Lower lobe of right lung (tissue), 2 donors: ENCODE measurements around the gene CDKAL1. TPM values are rescaled to one million over a fixed set of nuclear protein-coding genes. Genes with fewer than 3 reads are reported as not detected.

ENCODE experiments used
- ATAC-seq, 2 donors: fragments of 200-7000 bp; cut with Tn5 transposase; one replicate each; pipeline ENCODE4 v1.9.1; 2020 to 2022; ENCODE audit warnings: mild to moderate bottlenecking in 2 of 2, moderate library complexity in 2 of 2
- DNase-seq: peaks from one replicate; pipeline ENCODE4 v3.0.0-alpha.2; 2020
- H3K27ac ChIP-seq: fragments of 200-600 bp; one replicate; pipeline ENCODE4 v1.8.0; 2022
- H3K27me3 ChIP-seq: fragments of 200-600 bp; one replicate; pipeline ENCODE4 v1.8.0; 2022; ENCODE audit warnings: low read depth
- H3K36me3 ChIP-seq: fragments of 200-600 bp; one replicate; pipeline ENCODE4 v1.8.0; 2022; ENCODE audit warnings: mild to moderate bottlenecking
- H3K4me1 ChIP-seq: fragments of 200-600 bp; one replicate; pipeline ENCODE4 v1.8.0; 2022
- H3K4me3 ChIP-seq: fragments of 200-600 bp; one replicate; pipeline ENCODE4 v1.8.0; 2022; ENCODE audit warnings: mild to moderate bottlenecking
- H3K9me3 ChIP-seq: fragments of 200-600 bp; one replicate; pipeline ENCODE4 v1.8.0; 2022
- intact Hi-C: fragments of 100-400 bp; cut with DNase I; formaldehyde crosslinking; loops from one replicate; pipeline ENCODE4 v1.11.0; 2022
- total RNA-seq: library from RNA; stranded (reverse); fragmentation: NEBNext Ultra II Directional; extraction: Animal tissue kit (Norgen Biotek cat#: 25700); gene quantifications from one replicate; pipeline ENCODE4 v1.2.1, GENCODE V29; 2021
- TF ChIP-seq, protein P1 (sequence below): fragments of 200-600 bp; IDR thresholded peaks from one replicate; pipeline ENCODE4 v1.8.0; 2022; ENCODE audit warnings: antibody characterized with exemption, mild to moderate bottlenecking
- donor health status: DM: no; HTN: yes; CAD: no; lungs with severe emphysema.

CDKAL1 gene
- total RNA-seq, 1 donor from 2014 or later, result 16.0 TPM

- Histone ChIP-seq H3K27ac (no peak overlapping the region), H3K9me3 (no peaks in the 10 kb centered on the region), H3K4me3 (no peak overlapping the region), H3K27me3 (no peaks in the 10 kb centered on the region), H3K4me1 (no peaks in the 10 kb centered on the region), H3K36me3 (peaks cover 10% of the 10 kb centered on the region)
- TF ChIP-seq, protein P1, sequence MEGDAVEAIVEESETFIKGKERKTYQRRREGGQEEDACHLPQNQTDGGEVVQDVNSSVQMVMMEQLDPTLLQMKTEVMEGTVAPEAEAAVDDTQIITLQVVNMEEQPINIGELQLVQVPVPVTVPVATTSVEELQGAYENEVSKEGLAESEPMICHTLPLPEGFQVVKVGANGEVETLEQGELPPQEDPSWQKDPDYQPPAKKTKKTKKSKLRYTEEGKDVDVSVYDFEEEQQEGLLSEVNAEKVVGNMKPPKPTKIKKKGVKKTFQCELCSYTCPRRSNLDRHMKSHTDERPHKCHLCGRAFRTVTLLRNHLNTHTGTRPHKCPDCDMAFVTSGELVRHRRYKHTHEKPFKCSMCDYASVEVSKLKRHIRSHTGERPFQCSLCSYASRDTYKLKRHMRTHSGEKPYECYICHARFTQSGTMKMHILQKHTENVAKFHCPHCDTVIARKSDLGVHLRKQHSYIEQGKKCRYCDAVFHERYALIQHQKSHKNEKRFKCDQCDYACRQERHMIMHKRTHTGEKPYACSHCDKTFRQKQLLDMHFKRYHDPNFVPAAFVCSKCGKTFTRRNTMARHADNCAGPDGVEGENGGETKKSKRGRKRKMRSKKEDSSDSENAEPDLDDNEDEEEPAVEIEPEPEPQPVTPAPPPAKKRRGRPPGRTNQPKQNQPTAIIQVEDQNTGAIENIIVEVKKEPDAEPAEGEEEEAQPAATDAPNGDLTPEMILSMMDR, result no peak
- ATAC-seq (no peak), DNase-seq (no peak)
- intact Hi-C loops, result no loop called here
Observed at GRCh38 chr6:20599302-20600051, 65.2 kb downstream of the CDKAL1 start.

- Histone ChIP-seq H3K4me1 (no peaks in the 10 kb centered on the region), H3K4me3 (no peak overlapping the region), H3K27me3 (no peaks in the 10 kb centered on the region), H3K9me3 (no peaks in the 10 kb centered on the region), H3K36me3 (peaks cover 8% of the 10 kb centered on the region), H3K27ac (no peak overlapping the region)
- DNase-seq, result no peak
- TF ChIP-seq, protein P1, result no peak
- no peak for ATAC-seq
- intact Hi-C loops, result no loop called here
Observed at GRCh38 chr6:20600831-20601230, 66.6 kb downstream of the CDKAL1 start.

DNA sequence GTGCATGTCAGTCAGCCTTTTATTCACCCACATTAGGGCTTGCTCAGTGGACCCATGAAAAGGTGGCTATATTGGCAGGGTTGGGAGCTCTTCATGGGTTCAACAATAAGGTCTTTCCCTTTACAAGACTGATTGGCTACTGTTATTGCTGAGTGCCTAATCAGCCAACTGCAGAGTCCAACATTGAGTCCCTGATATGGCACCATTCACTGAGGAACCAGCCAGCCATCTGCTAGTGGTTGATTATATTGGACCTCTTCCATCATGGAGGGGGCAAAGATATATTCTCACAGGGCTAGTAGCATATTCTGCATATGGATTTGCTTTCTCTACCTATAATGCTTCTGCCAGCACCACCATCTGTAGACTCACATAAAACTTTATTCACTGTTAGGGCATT lies 69.9 kb downstream of the CDKAL1 start:
- TF ChIP-seq, protein P1, result no peak
- DNase-seq, result no peak
- Histone ChIP-seq H3K9me3 (no peaks in the 10 kb centered on the region), H3K36me3 (peaks cover 4% of the 10 kb centered on the region), H3K4me1 (no peaks in the 10 kb centered on the region), H3K4me3 (no peak overlapping the region), H3K27ac (no peak overlapping the region), H3K27me3 (no peaks in the 10 kb centered on the region)
- ATAC-seq, result no peak
- intact Hi-C loops, result no loop called here

DNA sequence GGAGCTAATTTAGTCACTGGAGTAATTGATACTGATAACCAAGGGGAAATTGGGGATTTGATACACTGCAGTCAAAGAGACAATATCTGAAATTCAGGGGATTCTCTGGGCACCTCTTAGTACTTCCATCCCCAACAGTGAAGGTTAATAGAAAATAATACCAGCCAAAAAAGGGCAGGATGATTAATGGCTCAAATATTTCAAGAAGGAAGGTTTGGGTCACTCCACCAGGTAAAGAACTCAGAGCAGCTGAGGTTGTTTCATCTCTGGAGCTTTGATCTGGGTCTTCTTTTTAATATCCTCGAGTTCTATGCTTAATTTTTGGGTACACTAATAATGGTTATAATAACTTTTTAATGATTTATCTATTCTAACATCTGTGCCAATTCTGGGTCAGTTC lies 70.8 kb downstream of the CDKAL1 start:
- TF ChIP-seq, protein P1, result no peak
- H3K4me1 ChIP-seq, result no peaks in the 10 kb centered on the region
- H3K27ac ChIP-seq, result no peak overlapping the region
- H3K36me3 ChIP-seq, result no peaks in the 10 kb centered on the region
- H3K9me3 ChIP-seq, result no peaks in the 10 kb centered on the region
- no peak for ATAC-seq
- DNase-seq, result no peak
- no peak overlapping the region for H3K4me3 ChIP-seq
- intact Hi-C loops, result no loop called here
- H3K27me3 ChIP-seq, result no peaks in the 10 kb centered on the region

- DNase-seq (no peak), ATAC-seq (no peak)
- TF ChIP-seq, protein P1, result no peak
- intact Hi-C loops, result no loop called here
- no peaks in the 10 kb centered on the region for H3K4me1 ChIP-seq
- no peaks in the 10 kb centered on the region for H3K9me3 ChIP-seq
- no peaks in the 10 kb centered on the region for H3K36me3 ChIP-seq
- H3K27ac ChIP-seq, result no peak overlapping the region
- H3K27me3 ChIP-seq, result no peaks in the 10 kb centered on the region
- H3K4me3 ChIP-seq, result no peak overlapping the region
Observed at GRCh38 chr6:20605581-20605980, 71.3 kb downstream of the CDKAL1 start.
